ENCODE data around the gene CCDC70.
A peak's percentile ranks its signal among the peaks of the same experiment; 100 is the strongest.
"Not testable (repeated sequence)": the region's sequence is repeated elsewhere in the genome, so short reads cannot be mapped to it uniquely, and the experiment has no call there.

CCDC70 gene

GRCh38 chr13:51861723-51862300 is at the start of gene CCDC70:
TSS of gene CCDC70 (plus strand) at chr13:51861969. CDS start at chr13:51865412, 3,443 bp downstream.
- peak; percentile 59 for DNase-seq

- no peak for DNase-seq
Observed at GRCh38 chr13:51814071-51814470, 47.7 kb upstream of the CCDC70 start.

- DNase-seq = peak; percentile 41
Observed at GRCh38 chr13:51814825-51815650, 46.7 kb upstream of the CCDC70 start.

DNA sequence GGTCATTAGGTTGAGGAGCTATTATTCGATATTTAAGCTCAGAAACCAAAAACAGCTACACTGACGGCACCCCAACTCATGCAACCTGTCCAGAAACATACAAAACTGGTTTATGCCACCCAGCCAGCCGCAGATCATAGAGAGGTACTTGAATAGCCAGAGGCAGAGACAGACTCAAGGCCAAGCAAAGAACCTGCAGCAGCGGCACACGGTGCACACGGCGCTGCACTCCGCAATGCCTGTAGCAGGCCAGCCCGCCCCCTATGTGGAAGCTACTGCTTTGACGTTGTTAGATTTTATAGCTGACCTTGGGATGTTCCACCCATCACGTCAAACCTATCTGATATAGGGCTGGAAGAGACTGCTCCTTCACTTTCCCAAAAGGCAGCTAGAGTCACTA is 45.9 kb upstream of the CCDC70 start:
- no peak for DNase-seq

DNA sequence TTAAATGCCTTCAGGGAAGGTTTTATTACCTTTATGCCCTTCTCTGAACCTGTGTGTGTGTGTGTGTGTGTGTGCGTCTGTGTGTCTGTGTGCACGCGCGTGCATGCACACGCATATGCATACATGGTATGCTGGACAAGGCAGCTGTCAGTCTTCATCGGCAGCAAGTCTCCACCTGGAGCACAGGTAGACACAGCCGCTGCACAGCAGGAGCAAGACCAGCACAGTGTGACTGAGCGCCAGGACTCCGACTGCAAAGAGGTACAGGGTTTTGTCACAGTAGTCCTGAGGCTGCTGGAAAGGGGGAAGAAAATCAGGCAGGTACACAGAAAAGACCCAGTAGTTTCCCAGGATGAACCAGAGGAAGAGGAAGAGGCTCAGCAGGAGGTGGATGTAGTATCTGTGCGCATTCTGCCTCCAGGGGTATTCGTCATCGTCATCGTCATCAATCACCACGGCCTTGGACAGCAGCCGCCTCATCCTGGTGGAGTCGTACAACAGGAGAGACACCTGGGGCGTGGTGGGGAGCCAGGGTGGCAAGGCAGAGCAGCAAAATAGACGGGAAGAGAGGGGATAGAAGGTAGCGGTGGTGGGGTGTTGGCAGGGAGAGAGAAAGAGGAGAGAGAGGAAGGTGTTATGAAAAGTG is 45.0 kb upstream of the CCDC70 start:
- DNase-seq = no peak

- DNase-seq = no peak
Observed at GRCh38 chr13:51817717-51818116, 44.1 kb upstream of the CCDC70 start.

- no peak for DNase-seq
Observed at GRCh38 chr13:51818276-51818675, 43.5 kb upstream of the CCDC70 start.

DNA sequence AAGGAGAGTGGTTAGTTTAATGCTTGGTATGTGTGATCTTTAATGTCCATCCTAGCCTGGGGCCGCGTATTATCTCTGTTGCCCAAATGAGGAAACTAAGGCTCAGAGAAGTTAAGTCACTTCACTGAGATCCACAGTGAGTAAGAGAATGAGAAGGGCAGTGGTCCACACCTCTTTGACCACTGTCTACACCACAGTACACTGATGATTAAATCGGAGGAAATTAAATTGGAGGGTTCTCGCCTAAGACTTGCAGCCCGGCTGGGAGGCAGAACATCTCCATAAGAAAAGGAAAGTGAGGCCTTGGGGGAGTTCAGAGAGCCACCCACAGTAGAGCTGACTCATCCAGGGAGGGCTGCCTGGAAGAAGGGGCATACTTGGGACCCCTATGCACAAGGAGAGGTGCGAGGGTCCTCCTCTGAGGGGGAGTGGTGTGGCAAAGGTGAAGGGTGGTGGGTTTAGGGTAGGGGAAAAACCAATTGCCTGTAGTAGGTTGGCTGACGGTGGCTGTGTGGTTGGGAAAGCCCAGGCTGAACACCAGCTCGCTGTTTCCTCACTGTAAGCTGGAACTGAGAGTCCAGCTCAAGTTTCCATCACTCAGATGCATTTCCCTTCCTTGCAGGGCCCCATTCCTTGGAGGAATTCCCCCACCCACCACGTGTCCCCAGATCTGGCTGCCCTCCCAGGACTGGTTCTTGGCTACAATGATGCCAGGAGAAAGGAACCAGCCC is 42.8 kb upstream of the CCDC70 start:
- no peak for DNase-seq

DNA sequence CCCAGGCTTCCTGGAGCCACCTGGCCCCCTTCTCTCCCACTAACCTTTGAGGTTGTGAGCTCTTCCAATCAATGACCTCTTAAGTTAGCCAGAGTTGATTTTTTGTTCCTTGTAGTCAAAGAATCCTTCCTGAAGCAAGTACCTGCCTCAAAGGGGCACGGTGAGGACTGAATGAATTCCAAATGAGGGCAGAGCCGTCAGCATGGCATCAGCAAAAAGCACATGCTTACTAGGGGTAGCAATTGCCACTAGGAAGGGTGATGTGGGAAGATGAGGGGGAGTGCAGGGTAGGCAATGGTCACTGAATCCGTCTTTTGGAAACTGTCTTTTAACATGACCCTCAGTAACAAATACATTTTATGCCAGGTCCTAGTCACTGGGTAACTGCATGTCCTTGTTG is 42.2 kb upstream of the CCDC70 start:
- DNase-seq = no peak

GRCh38 chr13:51820016-51820597 is 41.7 kb upstream of the CCDC70 start:
- DNase-seq = no peak

GRCh38 chr13:51821606-51822005 is 40.2 kb upstream of the CCDC70 start:
- no peak for DNase-seq

GRCh38 chr13:51822106-51822815 is 39.5 kb upstream of the CCDC70 start:
- no peak for DNase-seq

- no peak for DNase-seq
Observed at GRCh38 chr13:51823359-51823758, 38.4 kb upstream of the CCDC70 start.

DNA sequence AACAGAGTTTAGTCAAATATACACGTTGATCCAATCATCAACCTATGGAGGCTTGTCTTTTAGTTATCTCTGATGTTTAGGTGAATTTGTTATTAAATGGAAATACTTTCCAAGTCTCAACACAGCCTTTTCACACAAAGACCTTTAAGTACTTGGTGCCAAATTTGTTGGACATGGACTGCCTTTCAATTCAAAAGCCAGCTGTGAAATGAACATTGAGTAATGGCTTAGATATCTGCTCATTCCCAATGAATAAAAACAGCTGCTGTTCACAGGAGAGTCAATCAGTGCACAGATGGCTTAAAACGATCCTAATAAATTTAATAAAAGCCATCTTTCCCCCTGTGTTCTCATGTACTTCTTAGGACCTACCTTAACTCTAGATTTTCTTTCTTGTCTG is 37.9 kb upstream of the CCDC70 start:
- DNase-seq = no peak

GRCh38 chr13:51824712-51825111 is 37.1 kb upstream of the CCDC70 start:
- not testable (repeated sequence) for DNase-seq

GRCh38 chr13:51825165-51825592 is 36.6 kb upstream of the CCDC70 start:
- DNase-seq = no peak

GRCh38 chr13:51825681-51826254 is 36.0 kb upstream of the CCDC70 start:
- no peak for DNase-seq

DNA sequence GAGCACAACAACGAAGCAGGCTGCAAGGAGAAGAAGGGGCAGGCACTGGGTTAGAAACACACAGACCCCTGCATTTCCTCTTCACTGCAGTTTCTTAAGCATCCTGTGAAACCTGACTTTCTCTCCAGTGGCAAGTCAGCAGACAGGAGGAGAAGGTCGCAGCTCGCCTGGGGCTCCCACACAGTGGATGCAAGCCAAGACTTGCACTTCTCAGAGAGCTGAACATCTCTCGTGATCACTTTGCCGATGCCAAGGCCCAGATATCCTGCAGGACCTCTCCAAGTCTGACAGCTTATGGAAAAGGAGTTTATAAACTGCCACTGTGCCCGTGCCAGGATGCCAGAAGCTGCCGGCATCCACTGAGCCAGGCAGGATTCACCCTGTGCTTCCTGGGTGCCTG is 35.2 kb upstream of the CCDC70 start:
- DNase-seq = no peak

DNA sequence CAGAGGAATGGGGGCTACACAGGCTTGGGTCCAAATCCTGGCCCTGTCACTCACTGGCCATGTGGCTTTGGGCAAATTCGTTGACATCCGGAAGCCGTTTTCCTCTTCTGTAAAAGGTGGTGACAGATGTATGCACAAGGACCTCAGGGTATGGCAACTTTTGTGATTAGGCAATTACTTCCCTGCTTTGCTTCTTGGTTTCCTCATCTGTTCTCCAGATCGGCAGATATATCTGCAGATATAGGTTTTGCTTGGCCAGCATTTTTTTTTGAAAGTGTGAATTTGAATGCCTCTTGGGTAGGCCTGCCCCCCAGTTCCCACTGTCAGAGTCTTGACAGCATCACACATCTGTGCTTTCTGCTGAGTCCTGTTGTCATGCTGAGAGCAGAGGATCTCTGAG is 34.5 kb upstream of the CCDC70 start:
- no peak for DNase-seq

GRCh38 chr13:51828730-51829567 is 32.8 kb upstream of the CCDC70 start:
- DNase-seq = no peak

DNA sequence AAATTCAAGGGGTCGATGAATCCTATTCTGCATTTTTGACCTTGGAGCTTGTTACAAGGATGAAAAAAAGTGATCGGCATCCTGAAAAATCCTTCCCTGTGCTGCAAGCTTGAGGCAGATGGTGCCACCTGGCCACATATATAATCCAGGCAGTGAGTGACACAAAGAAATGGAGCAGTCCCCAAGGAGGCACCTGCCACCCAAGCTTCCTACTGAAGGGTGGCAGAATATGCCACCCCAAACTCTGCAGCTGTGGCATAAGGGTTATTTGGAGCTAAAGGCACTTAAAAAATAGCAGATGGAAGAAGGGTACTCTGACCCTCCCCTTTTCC is 32.2 kb upstream of the CCDC70 start:
- DNase-seq = no peak

Data from fibroblast of skin of right quadriceps (primary cell).